HEK293 (cell line): ENCODE data around the gene VGLL4.

Experiments
- GLIS1 ChIP-seq: fragments of 450-650 bp; formaldehyde crosslinking; IDR thresholded peaks from 2 replicates; pipeline ENCODE4 v1.5.1; 2016; ENCODE audit warnings: missing biosample characterization, missing genetic modification characterization
- HOXC10 ChIP-seq: sonication (generic); formaldehyde crosslinking; IDR thresholded peaks from 2 replicates; pipeline ENCODE4 v1.8.1; 2023; ENCODE audit warnings: mild to moderate bottlenecking, missing genetic modification reagents
- OSR2 ChIP-seq: fragments of 450-650 bp; formaldehyde crosslinking; IDR thresholded peaks from 2 replicates; pipeline ENCODE4 v1.5.1; 2016; ENCODE audit warnings: missing biosample characterization, missing genetic modification characterization
- SCRT1 ChIP-seq: fragments of 450-650 bp; formaldehyde crosslinking; IDR thresholded peaks from 2 replicates; pipeline ENCODE4 v1.5.1; 2016; ENCODE audit warnings: missing biosample characterization, missing genetic modification characterization, borderline replicate concordance
- SCRT2 ChIP-seq: fragments of 450-650 bp; formaldehyde crosslinking; IDR thresholded peaks from 2 replicates; pipeline ENCODE4 v1.5.1; 2016; ENCODE audit warnings: missing biosample characterization, missing genetic modification characterization
- ZFP3 ChIP-seq: fragments of 450-650 bp; formaldehyde crosslinking; IDR thresholded peaks from 2 replicates; pipeline ENCODE4 v1.5.1; 2016; ENCODE audit warnings: low read depth, missing biosample characterization, missing genetic modification characterization
- ZNF114 ChIP-seq: fragments of 450-650 bp; formaldehyde crosslinking; IDR thresholded peaks from 2 replicates; pipeline ENCODE4 v1.5.0; 2017; ENCODE audit warnings: missing biosample characterization, missing genetic modification characterization
- ZNF175 ChIP-seq: fragments of 450-650 bp; formaldehyde crosslinking; IDR thresholded peaks from 2 replicates; pipeline ENCODE4 v1.5.1; 2016; ENCODE audit warnings: missing biosample characterization, missing genetic modification characterization
- ZNF214 ChIP-seq: fragments of 450-650 bp; formaldehyde crosslinking; IDR thresholded peaks from 2 replicates; pipeline ENCODE4 v1.5.1; 2017; ENCODE audit warnings: missing biosample characterization, mild to moderate bottlenecking, missing genetic modification characterization, borderline replicate concordance
- ZNF223 ChIP-seq: fragments of 450-650 bp; formaldehyde crosslinking; IDR thresholded peaks from 2 replicates; pipeline ENCODE4 v1.5.1; 2016; ENCODE audit warnings: missing biosample characterization, missing genetic modification characterization
- ZNF24 ChIP-seq: fragments of 450-650 bp; formaldehyde crosslinking; IDR thresholded peaks from 2 replicates; pipeline ENCODE4 v1.5.1; 2016; ENCODE audit warnings: missing biosample characterization, missing genetic modification characterization
- ZNF274 ChIP-seq, 2 experiments: fragments of 200-500 bp in 1 of 2; fragments of 450-650 bp in 1 of 2; sonication (Bioruptor generic) in 1 of 2; formaldehyde crosslinking in 1 of 2; IDR thresholded peaks; 2 replicates each; pipeline versions ENCODE4 v1.5.1 to v1.6.1; 2014 to 2016; ENCODE audit warnings: borderline replicate concordance in 1 of 2, inconsistent platforms in 1 of 2, low read length in 1 of 2, missing biosample characterization in 1 of 2, missing genetic modification characterization in 1 of 2
- ZNF350 ChIP-seq: fragments of 450-650 bp; formaldehyde crosslinking; IDR thresholded peaks from 2 replicates; pipeline ENCODE4 v1.5.0; 2017; ENCODE audit warnings: missing biosample characterization, mild to moderate bottlenecking, missing genetic modification characterization
- ZNF404 ChIP-seq: fragments of 450-650 bp; formaldehyde crosslinking; IDR thresholded peaks from 2 replicates; pipeline ENCODE4 v1.5.1; 2017; ENCODE audit warnings: missing biosample characterization, missing genetic modification characterization
- ZNF426 ChIP-seq: fragments of 450-650 bp; formaldehyde crosslinking; IDR thresholded peaks from 2 replicates; pipeline ENCODE4 v1.5.1; 2017; ENCODE audit warnings: missing biosample characterization, missing genetic modification characterization, mild to moderate bottlenecking, inconsistent platforms, moderate library complexity
- ZNF501 ChIP-seq: fragments of 450-650 bp; formaldehyde crosslinking; IDR thresholded peaks from 2 replicates; pipeline ENCODE4 v1.5.1; 2016; ENCODE audit warnings: missing biosample characterization, missing genetic modification characterization
- ZNF544 ChIP-seq: fragments of 450-650 bp; formaldehyde crosslinking; IDR thresholded peaks from 2 replicates; pipeline ENCODE4 v1.5.0; 2017; ENCODE audit warnings: missing biosample characterization, missing genetic modification characterization
- ZNF549 ChIP-seq: fragments of 450-650 bp; IDR thresholded peaks from 2 replicates; pipeline ENCODE4 v1.5.1; 2018; ENCODE audit warnings: missing biosample characterization, missing genetic modification characterization, mild to moderate bottlenecking, inconsistent platforms, moderate library complexity
- ZNF596 ChIP-seq: fragments of 450-650 bp; IDR thresholded peaks from 2 replicates; pipeline ENCODE4 v1.5.0; 2018; ENCODE audit warnings: missing biosample characterization, mild to moderate bottlenecking, missing genetic modification characterization, moderate library complexity
- ZNF624 ChIP-seq: fragments of 450-650 bp; formaldehyde crosslinking; IDR thresholded peaks from 2 replicates; pipeline ENCODE4 v1.5.1; 2017; ENCODE audit warnings: missing biosample characterization, missing genetic modification characterization
- ZNF777 ChIP-seq: fragments of 450-650 bp; formaldehyde crosslinking; IDR thresholded peaks from 2 replicates; pipeline ENCODE4 v1.5.1; 2017; ENCODE audit warnings: missing biosample characterization, missing genetic modification characterization, borderline replicate concordance
- ZNF791 ChIP-seq: fragments of 450-650 bp; formaldehyde crosslinking; IDR thresholded peaks from 2 replicates; pipeline ENCODE4 v1.5.1; 2016; ENCODE audit warnings: missing biosample characterization, missing genetic modification characterization
- ZSCAN30 ChIP-seq: fragments of 450-650 bp; IDR thresholded peaks from 2 replicates; pipeline ENCODE4 v1.5.1; 2018; ENCODE audit warnings: missing biosample characterization, mild to moderate bottlenecking, missing genetic modification characterization, moderate library complexity
- TF ChIP-seq, protein P1 (sequence below): fragments of 450-650 bp; formaldehyde crosslinking; IDR thresholded peaks from 2 replicates; pipeline ENCODE4 v1.5.1; 2016; ENCODE audit warnings: missing biosample characterization, missing genetic modification characterization
- TF ChIP-seq, protein P2 (sequence below): fragments of 450-650 bp; IDR thresholded peaks from 2 replicates; pipeline ENCODE4 v1.5.1; 2018; ENCODE audit warnings: missing biosample characterization, missing genetic modification characterization
- TF ChIP-seq, protein P3 (sequence below): fragments of 450-650 bp; formaldehyde crosslinking; IDR thresholded peaks from 2 replicates; pipeline ENCODE4 v1.5.1; 2016; ENCODE audit warnings: missing biosample characterization, missing genetic modification characterization, borderline replicate concordance
- TF ChIP-seq, protein P4 (sequence below): fragments of 450-650 bp; formaldehyde crosslinking; IDR thresholded peaks from 2 replicates; pipeline ENCODE4 v1.5.1; 2017; ENCODE audit warnings: missing biosample characterization, missing genetic modification characterization
- TF ChIP-seq, protein P5 (sequence below): fragments of 450-650 bp; formaldehyde crosslinking; IDR thresholded peaks from 2 replicates; pipeline ENCODE4 v1.5.1; 2016; ENCODE audit warnings: missing biosample characterization, missing genetic modification characterization
- TF ChIP-seq, protein P6 (sequence below): fragments of 450-650 bp; formaldehyde crosslinking; IDR thresholded peaks from 2 replicates; pipeline ENCODE4 v1.5.1; 2017; ENCODE audit warnings: missing biosample characterization, missing genetic modification characterization

VGLL4 gene

DNA sequence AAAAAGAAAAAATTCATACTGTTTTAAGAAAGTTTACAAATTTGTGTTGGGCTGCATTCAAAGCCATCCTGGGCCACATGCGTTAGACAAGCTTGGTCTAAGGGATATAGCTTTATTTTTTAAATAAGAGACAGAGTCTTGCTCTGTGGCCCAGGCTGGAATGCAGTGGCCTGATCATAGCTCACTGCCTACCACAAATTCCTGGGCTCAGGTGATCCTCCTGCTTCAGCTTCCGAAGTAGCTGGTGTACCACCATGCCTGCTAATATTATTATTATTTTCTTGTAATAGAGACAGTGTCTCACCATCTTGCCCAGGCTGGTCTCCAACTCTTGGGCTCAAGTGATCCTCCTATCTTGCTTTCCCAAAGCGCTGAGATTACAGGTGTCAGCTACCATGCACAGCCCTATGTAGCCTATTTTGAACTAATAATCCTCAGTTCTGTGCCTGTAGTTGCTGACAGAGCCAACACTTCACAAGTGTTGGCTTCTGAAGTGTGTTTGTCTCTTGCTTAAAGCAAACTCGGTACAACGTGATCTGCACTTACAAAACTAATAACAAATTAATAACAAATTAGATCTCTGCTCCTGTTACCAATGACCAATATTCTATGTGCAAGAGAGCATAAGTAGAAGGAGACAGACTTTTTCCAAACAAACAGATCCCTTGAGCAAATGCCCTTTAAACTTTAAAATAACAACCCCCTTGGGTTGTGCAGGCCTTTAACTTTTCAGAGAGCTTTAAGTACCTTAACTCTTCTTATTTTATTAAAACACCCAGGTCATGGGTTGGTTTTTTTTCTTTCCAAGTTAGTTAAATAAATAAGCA is 135.2 kb downstream of the VGLL4 start (continued):
- TF ChIP-seq, protein P1, sequence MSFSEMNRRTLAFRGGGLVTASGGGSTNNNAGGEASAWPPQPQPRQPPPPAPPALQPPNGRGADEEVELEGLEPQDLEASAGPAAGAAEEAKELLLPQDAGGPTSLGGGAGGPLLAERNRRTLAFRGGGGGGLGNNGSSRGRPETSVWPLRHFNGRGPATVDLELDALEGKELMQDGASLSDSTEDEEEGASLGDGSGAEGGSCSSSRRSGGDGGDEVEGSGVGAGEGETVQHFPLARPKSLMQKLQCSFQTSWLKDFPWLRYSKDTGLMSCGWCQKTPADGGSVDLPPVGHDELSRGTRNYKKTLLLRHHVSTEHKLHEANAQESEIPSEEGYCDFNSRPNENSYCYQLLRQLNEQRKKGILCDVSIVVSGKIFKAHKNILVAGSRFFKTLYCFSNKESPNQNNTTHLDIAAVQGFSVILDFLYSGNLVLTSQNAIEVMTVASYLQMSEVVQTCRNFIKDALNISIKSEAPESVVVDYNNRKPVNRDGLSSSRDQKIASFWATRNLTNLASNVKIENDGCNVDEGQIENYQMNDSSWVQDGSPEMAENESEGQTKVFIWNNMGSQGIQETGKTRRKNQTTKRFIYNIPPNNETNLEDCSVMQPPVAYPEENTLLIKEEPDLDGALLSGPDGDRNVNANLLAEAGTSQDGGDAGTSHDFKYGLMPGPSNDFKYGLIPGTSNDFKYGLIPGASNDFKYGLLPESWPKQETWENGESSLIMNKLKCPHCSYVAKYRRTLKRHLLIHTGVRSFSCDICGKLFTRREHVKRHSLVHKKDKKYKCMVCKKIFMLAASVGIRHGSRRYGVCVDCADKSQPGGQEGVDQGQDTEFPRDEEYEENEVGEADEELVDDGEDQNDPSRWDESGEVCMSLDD (tag by site-specific recombination): no peak
- TF ChIP-seq SCRT2 (tag by site-specific recombination): 0 out of 2 replicates have a peak, but pooled peaks have one; percentile 19
- no peak for TF ChIP-seq ZNF214 (tag by site-specific recombination)
- no peak for TF ChIP-seq GLIS1 (tag by site-specific recombination)
- TF ChIP-seq, protein P2, sequence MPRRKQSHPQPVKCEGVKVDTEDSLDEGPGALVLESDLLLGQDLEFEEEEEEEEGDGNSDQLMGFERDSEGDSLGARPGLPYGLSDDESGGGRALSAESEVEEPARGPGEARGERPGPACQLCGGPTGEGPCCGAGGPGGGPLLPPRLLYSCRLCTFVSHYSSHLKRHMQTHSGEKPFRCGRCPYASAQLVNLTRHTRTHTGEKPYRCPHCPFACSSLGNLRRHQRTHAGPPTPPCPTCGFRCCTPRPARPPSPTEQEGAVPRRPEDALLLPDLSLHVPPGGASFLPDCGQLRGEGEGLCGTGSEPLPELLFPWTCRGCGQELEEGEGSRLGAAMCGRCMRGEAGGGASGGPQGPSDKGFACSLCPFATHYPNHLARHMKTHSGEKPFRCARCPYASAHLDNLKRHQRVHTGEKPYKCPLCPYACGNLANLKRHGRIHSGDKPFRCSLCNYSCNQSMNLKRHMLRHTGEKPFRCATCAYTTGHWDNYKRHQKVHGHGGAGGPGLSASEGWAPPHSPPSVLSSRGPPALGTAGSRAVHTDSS: no peak
- no peak for TF ChIP-seq ZNF544 (tag by site-specific recombination)
- TF ChIP-seq ZNF777 (tag by site-specific recombination): no peak
- 0 out of 2 replicates have a peak, but pooled peaks have one; percentile 54 for TF ChIP-seq ZNF596 (tag by site-specific recombination)
- no peak for TF ChIP-seq ZNF223 (tag by site-specific recombination)
- TF ChIP-seq, protein P3, sequence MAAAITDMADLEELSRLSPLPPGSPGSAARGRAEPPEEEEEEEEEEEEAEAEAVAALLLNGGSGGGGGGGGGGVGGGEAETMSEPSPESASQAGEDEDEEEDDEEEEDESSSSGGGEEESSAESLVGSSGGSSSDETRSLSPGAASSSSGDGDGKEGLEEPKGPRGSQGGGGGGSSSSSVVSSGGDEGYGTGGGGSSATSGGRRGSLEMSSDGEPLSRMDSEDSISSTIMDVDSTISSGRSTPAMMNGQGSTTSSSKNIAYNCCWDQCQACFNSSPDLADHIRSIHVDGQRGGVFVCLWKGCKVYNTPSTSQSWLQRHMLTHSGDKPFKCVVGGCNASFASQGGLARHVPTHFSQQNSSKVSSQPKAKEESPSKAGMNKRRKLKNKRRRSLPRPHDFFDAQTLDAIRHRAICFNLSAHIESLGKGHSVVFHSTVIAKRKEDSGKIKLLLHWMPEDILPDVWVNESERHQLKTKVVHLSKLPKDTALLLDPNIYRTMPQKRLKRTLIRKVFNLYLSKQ: no peak
- no peak for TF ChIP-seq ZNF549
- no peak for TF ChIP-seq ZNF175 (tag by site-specific recombination)
- TF ChIP-seq ZNF426 (tag by site-specific recombination): no peak
- no peak for TF ChIP-seq HOXC10 (CRISPR knock-in tag)
- TF ChIP-seq ZNF274 (IDR thresholded peaks at IDR 0.05; ENCODE audit: low read length): no peak
- no peak for TF ChIP-seq ZNF274 (tag by site-specific recombination; IDR thresholded peaks at IDR 0.05; ENCODE audit: borderline replicate concordance)
- TF ChIP-seq ZNF501 (tag by site-specific recombination): 0 out of 2 replicates have a peak, but pooled peaks have one; percentile 22
- no peak for TF ChIP-seq ZNF624
- no peak for TF ChIP-seq ZNF791 (tag by site-specific recombination)
- TF ChIP-seq, protein P4, sequence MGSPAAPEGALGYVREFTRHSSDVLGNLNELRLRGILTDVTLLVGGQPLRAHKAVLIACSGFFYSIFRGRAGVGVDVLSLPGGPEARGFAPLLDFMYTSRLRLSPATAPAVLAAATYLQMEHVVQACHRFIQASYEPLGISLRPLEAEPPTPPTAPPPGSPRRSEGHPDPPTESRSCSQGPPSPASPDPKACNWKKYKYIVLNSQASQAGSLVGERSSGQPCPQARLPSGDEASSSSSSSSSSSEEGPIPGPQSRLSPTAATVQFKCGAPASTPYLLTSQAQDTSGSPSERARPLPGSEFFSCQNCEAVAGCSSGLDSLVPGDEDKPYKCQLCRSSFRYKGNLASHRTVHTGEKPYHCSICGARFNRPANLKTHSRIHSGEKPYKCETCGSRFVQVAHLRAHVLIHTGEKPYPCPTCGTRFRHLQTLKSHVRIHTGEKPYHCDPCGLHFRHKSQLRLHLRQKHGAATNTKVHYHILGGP (tag by site-specific recombination): peak; percentile 38; the same call in 1 of the 2 replicates
- no peak for TF ChIP-seq SCRT1 (tag by site-specific recombination)
- no peak for TF ChIP-seq OSR2
- TF ChIP-seq, protein P5, sequence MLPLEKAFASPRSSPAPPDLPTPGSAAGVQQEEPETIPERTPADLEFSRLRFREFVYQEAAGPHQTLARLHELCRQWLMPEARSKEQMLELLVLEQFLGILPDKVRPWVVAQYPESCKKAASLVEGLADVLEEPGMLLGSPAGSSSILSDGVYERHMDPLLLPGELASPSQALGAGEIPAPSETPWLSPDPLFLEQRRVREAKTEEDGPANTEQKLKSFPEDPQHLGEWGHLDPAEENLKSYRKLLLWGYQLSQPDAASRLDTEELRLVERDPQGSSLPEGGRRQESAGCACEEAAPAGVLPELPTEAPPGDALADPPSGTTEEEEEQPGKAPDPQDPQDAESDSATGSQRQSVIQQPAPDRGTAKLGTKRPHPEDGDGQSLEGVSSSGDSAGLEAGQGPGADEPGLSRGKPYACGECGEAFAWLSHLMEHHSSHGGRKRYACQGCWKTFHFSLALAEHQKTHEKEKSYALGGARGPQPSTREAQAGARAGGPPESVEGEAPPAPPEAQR (tag by site-specific recombination): no peak
- TF ChIP-seq ZNF350 (tag by site-specific recombination): no peak
- TF ChIP-seq ZNF114: no peak
- TF ChIP-seq, protein P6, sequence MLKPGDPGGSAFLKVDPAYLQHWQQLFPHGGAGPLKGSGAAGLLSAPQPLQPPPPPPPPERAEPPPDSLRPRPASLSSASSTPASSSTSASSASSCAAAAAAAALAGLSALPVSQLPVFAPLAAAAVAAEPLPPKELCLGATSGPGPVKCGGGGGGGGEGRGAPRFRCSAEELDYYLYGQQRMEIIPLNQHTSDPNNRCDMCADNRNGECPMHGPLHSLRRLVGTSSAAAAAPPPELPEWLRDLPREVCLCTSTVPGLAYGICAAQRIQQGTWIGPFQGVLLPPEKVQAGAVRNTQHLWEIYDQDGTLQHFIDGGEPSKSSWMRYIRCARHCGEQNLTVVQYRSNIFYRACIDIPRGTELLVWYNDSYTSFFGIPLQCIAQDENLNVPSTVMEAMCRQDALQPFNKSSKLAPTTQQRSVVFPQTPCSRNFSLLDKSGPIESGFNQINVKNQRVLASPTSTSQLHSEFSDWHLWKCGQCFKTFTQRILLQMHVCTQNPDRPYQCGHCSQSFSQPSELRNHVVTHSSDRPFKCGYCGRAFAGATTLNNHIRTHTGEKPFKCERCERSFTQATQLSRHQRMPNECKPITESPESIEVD (tag by site-specific recombination): peak; percentile 98
- TF ChIP-seq ZNF24 (tag by site-specific recombination): no peak
- peak; percentile 99; the same call in 1 of the 2 replicates for TF ChIP-seq ZSCAN30 (tag by site-specific recombination)
- TF ChIP-seq ZFP3: no peak
- no peak for TF ChIP-seq ZNF404 (tag by site-specific recombination)
